RKO (cell line): ENCODE data around the gene CAMK2A.

Experiments
- DNase-seq: peaks from one replicate; pipeline ENCODE4 v3.0.0-alpha.2; 2016; ENCODE audit warnings: low spot score

The CAMK2A gene

DNA sequence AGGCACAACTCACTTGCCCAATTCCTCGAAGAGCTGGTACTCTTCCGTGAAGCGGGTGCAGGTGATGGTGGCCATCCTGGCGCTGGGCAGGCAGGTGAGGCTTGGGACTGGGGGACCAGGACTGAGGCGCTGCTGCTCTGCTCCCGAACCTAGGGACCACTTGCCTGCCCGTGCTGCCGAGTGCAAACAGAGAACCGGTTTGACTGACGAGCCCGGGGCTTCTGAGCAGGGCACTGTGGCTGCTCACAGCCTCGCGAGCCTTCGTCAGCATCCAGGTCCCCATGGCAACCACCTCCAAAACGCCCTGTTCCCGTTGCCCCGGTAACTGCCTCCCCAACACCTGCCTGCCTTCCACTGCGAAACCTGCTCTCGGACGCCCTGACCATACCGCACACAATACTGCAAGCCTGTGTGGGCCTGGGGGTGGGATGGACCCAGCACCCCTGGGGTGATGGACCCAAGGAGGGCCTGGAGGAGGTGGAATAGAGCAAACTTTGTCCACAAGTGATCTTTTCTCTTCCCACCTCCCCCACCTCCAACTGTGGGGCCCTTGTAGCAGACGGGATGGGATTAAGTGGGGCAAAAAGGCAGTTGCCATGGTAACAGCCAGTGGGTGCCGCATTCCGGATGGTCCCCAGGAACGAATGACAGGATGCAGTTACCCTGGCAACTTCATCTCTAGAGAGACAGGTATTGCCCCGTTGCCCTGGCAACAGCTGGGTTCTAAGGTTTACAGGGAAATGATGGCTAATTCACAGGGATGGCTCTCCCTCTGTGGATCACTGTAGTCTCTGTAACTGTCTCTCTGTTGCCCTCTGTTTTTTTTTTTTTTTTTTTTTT is at the start of gene CAMK2A:
Gene CAMK2A (minus strand): TSS at position 223 of the 840 bp plus-strand sequence. CDS start 148 bp downstream, at position 75.
- no peak for DNase-seq

DNA sequence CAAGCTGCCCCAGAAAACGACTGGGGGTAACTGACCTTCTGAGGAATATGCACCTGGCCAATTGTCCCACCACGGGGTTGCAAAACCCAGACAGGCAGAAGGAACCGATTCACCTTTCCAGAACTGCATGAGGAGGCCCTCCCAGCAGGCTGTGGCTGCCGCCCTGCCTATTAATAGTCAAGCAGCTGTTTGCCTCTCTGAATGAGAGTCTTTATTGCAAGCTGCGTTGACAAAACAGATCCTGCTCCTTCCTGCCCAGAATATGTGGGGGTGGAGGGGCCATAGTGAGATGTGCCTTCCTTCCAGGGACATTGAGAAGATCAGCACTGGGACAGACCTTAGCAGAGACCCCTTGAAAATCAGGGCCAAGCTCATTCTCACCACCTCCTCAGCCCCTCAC is 49.6 kb upstream of the CAMK2A start:
- DNase-seq, result no peak

DNA sequence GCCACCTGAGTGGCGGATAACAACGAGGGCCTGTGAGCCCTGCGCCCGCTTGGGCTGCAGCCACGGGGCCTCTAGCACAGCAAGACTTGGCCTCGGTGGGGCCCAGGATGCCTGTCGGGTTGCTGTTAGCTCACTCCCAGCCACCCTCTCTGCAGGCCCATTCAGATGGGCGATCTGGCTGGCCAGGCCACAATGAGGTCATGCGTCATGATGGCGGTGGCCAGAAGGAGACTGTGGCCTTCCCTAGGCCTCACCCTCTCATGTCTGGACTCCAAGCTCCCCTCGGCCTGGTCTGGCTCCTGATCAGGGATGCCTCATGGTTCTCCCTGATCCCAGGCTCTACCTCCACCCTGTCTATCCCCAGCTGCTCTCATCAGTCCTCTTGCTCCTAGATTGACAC is 49.0 kb upstream of the CAMK2A start:
- no peak for DNase-seq

DNA sequence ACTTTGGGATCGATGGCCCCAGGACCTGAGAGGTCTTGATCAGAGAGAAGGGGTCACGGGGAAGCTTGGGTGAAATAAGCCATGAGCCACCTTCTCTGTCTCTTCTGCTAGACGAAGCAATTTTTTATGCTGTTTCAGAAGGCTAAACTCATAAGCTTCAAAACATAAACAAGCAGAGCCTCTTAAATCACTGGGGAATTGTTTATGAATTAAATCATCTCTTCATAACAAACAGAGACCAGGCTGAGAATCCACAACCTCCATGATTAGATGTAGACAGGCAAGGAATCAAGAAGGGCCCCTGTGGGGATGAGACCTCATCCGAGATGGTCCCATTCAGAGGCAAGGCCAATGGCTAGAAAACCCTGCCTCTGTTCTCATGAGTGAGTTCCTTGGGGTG is 46.2 kb upstream of the CAMK2A start:
- no peak for DNase-seq

DNA sequence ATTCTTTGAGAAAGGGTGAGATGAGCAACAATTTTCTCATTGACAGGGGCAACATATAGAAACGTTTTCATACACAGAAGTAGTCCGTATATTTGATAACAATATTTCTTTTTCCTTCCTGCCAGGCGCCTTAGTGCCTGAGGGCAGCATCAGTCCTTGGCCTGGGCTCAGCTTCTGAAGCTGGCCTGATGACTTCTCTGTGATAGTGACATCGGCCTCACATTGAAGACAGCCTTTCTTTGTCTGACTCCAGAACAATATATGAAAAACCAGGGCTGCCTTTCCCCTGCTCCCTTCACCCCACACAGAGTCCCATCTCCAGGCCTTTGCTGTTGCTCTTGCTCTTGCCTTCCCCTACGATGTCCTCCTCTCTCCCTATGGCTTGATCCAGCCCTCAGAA is 43.8 kb upstream of the CAMK2A start:
- no peak for DNase-seq

DNA sequence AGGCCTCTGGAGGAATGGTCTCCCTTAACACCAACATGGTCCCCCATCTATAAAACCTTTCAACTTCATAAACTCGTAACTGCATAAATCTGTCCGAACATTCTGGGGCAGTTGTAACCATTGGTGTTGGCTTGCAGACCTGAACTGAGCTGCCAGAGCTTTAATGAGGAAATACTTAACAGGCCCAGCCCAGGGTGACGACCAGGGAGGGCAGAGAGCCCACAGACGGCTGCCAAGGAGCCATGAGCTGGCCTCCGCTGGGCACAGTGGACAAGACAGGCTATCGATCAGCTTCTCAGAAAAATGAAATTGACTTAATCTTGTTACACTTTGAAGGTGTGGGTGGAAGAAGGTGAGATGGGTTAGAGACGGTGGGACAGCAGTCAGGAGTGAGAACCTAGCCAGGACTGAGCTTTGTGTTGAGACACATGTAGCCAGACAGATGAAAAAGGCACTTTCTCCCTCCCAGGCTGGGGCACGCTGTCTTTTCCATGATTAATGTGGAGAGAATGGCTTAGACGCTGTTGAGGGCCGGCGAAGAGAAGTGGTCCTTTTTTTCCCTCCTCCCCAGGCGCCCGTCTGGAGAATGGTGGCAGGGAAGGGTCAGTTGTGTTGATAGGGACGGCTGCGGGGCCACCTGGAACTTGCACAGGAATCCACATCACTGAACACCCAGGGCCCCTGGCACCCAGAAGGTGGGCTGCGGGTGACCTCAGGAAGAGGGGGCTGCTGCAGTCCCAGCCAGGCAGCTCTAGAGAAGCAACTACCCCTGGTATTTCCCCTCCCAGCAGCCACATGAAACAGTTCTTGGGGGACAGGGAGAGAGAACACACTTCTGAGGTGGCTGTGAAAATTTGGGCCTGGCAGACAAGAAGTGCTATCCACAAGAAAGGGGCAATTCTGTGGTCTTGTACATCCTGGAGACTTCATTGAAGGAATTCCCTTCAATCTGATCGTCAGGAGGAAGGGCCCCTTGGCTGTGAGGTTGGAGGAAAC is 40.6 kb upstream of the CAMK2A start:
- no peak for DNase-seq

DNA sequence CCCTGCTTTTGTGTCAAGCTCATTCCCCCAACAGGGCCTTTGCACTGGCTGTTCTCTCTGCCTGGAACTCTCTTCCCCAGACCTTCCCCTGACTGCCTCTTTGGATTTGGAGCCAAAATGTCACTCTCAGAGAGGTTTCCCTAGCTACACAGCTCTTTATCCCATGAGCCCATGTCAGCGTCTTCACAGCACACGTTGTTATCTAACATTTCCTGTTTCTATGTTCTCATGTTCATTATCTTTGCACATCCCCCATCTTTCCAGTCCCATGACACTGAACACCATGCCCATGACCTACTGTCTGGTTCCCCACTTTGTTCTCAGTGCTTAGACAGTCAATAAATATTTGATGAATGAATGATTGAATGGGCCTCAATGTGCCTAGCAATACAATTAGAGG is 39.5 kb upstream of the CAMK2A start:
- DNase-seq, result no peak

DNA sequence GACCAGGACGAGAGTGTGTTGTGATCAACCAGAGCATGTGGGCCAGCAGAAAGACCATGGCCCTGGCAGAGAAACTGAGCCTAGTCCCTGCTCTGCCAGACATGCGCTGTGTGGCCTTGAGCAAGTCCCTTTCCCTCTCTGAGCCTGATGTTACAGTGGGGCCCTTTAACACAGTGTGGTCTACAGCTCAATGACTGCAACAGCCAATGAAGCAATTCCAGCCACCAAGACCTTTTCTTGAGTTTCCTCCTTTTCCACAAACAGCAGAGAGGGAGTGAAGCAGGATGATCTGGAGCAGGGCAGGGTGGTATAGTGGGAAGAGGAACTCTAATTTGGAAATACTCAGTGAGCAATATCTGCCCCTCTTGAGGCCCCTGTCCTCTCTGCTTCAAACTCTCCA is 38.9 kb upstream of the CAMK2A start:
- DNase-seq, result no peak

DNA sequence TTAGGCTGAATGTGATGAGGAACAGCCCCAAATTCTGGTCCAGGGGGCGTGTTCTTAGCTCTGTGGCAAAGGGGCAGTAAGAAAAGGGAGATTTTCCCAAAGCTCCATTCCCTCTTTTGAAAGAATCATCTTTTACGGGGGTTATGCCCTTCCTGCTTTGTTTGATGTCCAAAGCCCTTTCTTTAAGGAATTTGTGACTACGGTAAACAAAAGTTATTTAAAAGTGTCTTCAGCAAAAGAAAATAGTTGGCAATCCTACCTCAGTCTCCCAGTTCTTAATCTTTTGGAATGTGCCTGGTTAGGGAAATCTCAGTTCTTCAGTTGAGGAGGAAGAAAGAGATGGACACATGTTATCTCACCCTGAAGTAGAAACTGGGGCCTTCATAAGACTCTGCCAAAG is 37.6 kb upstream of the CAMK2A start:
- no peak for DNase-seq

DNA sequence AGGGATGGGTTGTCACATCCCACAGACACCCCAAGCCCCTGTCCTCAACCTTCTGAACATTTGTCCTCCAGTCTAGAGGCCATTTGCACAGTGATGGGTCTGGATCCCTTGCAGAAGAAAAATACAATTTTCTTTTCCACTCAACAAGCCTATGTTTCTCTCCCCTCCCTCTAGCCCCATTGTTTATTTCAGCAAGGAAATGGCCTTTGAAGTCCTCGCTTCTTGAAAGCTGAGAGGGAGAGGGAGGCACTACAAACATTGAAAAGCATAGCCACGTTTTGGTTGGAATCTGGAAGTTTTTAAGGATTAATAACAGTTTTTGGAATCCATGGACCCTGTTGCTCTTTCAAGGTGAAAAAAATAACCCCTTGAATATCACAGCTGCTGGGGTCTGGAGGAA is 37.1 kb upstream of the CAMK2A start:
- DNase-seq, result no peak

DNA sequence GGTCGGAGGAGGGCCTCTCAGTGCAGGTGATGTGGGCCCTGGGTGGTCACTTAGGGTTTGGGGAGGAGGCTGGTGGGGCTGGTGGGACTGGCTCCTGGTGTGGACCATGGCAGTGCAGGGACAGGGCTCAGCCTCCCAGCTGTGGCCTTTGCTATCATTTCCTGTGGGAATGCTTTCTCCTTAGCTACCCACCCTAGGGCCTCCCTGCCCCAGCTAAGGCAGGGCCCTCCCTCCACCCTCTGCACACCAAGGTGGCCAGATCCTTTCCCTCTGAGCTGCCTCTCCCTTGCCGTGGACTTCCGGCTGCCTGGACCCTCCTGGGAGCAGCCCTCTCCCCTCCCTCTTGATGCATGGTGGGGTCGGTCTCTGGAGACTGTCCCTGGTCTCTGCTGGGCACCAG is 35.9 kb upstream of the CAMK2A start:
- DNase-seq, result no peak

DNA sequence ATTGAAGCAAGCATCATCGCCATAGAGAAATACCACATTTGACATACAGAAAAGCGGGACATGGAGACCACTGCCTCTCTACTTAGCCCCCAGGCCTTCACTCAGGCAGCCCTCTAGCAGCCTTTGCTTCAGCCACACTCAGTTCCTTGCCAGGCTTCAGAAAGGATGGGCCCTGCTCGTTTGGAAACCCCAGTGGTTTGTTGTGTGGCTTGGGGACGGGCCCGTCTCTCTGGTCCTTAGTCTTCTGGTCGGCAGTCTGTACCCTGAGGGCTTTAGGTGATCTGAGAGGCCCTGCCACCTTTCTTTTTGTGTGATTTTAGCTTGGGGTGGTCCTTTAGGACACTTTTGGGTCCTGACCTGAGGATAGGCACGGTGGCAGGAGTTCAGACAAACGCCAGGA is 34.2 kb upstream of the CAMK2A start:
- no peak for DNase-seq

DNA sequence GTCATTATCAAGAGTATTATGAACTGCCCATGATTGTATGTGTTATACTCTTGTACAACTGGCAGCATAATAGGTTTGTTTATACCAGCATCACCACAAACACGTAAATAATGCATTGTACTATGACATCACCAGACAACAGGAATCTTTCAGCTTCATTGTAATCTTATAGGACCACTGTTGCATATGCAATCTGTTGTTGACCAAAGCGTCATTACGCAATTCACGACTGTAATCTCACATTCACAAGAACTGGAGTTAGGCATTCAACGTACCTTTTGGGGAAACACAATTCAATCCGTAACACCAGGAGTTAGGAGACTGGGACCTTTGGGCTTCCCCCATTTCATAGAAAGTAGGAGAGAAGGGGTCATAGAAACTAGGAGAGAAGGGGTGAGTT is 33.5 kb upstream of the CAMK2A start:
- DNase-seq, result no peak

DNA sequence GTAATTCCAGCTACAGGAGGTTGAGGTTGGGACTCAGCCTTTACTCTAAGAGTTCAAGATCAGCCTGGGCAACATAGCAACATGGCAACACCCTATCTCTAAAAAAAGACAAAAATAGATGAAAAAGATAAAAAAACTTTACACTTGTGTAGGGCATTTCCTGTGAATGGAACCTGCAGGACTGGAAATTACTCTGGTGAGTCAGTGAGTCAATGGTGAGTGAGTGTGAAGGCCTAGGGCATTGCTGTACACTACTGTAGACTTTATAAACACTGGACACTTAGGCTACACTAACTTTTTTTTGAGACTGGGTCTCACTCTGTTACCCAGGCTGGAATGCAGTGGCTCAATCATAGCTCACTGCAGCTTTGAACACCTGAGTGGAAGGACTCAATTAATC is 32.6 kb upstream of the CAMK2A start:
- DNase-seq, result peak; percentile 19

DNA sequence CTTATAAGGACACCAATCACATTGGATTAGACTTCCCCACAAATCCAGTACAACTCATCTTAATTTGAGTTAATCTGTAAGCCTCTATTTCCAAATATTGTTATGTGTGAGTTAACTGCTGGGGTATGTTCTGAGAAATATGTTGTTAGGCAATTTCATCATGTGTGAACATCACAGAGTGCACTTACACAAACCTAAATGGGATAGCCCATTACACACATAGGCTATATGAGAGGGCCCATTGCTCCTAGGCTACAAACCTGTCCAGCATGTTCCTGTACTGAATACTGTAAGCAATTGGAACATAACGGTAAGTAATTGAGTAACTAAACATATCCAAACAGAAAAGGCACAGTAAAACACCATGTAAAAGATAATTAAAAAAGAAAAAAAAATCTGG is 32.2 kb upstream of the CAMK2A start:
- DNase-seq, result no peak

DNA sequence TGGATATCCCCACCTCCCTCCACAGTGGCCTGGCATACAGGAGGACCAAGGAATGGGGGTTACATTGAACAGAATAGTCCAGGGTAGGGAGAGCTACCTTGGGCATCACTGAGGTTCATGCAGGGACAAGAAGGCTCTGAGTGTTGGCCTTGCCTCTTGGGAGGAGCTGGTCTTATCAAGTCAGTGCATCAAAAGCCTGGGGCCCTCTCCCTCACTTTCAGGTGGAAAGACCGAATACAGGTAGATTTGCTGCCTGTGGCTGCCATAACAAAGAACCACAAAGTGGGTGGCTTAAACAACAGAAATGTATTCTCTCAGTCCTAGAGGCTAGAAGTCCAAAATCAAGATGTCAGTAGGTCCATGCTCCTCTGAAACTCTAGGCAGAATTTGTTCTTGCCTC is 31.6 kb upstream of the CAMK2A start:
- DNase-seq, result no peak

DNA sequence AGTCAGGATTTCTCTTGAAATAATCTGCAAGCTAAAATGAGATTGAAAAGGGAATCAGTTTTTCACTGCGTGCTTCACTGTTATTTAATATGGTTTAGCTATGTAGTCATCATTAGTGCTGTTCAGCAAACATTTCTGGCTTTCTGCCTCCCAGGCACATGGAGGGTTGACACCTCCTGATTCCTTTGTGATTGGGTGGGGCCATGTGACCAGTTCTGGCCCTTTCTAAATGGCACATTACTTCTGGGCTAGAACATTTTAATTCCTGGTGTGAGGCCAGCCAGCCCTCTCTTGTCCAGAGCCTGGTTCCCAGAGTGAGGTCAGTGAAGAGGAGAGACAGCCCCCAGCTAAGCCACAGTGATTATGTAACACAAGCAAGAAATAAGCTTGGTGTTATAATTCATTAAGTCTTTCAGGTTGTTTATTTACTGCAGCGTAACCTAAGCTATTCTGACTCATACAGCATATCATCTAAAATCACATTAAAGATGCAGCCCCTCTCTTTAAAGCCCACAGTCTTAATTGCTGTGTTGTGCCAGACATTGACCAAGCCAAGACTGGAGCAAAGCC is 30.6 kb upstream of the CAMK2A start:
- peak; percentile 10 for DNase-seq

DNA sequence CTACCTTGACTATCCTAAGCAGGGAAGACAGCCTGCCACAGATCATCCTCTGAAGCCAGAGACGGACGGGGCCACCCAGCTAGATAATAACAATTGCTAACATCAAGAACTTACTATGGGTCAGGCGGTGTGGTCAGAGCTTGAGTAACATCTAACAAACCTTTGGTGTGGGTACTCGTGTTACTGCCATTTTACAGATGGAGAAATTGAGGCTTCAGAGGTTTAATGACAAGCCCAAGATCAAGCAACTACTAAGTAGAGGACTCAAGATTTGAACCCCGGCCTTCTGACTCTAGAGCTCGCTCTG is 29.9 kb upstream of the CAMK2A start:
- no peak for DNase-seq

DNA sequence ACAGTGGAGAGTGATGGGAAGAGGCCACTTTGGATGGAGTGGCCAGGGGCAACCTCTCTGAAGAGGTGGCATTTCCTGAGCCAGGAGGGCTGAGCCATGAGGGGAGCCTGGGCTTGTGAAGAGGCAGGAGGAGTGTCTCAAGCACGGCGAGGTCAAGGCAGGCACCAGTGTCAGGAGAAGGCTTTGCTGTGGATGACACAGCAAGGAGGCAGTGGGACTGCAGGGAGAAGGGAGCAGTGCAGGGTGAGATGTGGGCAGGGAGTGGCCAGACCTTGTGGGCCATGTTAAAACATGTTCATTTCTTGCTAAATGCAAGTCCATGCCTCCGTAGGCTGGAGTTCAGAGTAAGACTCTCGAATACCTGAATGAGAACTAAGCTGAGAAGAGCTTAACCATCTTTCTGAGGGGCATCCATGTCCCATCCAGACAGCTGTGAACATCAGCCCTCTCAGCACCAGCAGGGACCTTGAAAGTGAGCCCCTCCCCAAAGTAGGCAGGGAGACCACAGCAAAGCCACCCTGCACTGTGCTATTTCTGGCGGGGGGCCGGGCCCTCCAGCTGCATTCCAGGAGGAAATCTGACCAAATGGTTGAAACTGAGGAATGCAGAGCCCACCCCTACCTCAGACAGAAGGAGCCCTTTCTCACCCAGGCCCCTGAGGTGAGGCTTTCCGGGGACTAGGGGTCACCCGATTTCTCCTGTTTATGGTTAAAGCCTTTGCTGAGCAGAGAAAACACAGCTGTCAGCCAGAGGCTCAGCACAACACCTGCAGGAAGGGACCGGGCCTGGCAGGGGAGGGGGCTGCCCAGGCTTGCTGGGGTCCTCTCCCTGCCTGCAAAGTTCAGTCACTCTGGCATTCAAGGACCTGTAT is 29.3 kb upstream of the CAMK2A start:
- DNase-seq, result no peak

DNA sequence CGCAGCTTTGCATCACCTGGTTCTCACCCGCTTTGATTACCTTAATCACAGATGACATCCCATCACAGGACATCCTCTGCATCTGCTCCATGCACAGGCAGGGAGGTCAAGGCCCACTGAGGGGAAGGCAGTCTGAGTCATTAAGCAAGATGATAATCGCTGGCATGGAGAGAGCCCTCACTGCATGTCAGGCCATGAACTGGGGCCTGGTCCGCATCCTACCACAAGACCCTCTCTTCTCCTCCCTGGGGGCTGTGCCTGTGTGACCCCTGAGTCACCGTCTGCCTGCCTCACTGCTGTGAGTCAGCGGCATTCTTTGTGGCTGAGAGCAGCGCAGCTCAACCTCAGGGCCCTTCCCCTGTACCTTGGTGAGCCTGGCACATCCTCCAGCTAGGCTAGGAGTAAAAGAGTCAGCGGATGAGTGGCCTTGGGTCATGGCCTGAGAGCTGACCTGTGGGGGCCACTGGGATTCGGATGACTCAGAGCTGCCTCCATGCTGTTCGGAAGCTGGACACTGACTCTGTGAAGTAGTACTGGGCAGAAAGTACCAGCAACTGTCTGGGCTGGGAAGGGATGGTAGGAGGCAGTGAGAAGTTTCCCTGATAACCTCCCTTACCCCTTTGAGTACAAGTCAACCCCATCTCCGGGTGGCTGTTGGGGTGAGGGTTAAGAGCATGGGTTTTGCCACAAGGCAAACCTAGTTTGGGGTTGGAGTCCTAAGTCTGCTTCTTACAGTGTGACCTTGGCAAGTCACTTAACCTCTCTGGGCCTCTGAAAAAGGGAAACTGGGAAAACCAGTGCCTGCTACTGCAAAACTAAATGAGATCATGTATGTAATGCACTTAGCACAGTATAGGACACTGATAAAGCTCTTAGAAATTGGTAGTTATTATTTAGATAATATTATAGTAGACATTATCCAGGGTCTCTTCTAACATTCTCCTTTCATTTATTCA is 27.8 kb upstream of the CAMK2A start:
- DNase-seq, result peak; percentile 93

DNA sequence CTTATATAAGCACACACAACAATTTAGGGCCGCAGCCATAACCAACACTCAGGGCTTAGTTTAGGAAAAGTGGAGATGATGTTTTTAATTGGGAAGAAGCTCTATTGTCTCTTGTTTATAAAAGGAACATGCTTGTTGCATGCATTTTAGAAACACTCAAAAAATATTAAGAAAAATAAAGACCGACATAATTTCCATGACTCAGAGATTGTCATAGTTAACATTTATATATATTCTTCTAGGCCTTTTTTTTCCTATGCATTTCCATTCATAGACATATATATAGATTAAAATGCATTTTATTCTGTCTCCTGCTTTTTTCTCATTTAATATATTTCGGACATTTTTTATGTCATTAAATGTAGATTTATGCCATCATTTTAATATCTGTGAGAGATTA is 26.7 kb upstream of the CAMK2A start:
- DNase-seq, result no peak
